ENCODE results near the gene CDC34.

GRCh38 chr19:576768-577438, 45.3 kb downstream of the CDC34 start:
- TF ChIP-seq POLR2AphosphoS5 (IDR thresholded peaks at IDR 0.05; ENCODE audit: low read depth, low read length), result no peak
- TF ChIP-seq POLR2A (IDR thresholded peaks at IDR 0.05; ENCODE audit: low read depth, low read length), result no peak
- no peak for TF ChIP-seq TAF1 (IDR thresholded peaks at IDR 0.05; ENCODE audit: low read depth, low read length)
- TF ChIP-seq PAX5 (IDR thresholded peaks at IDR 0.05; ENCODE audit: insufficient read depth, low read length, severe bottlenecking), result no peak
